Left ventricle myocardium superior (tissue), 1 donor: ENCODE results near the gene MAML3. TPM values are rescaled to one million over a fixed set of nuclear protein-coding genes. Genes with fewer than 3 reads are reported as not detected.

Experiments
- ATAC-seq: fragments of 200-7000 bp; cut with Tn5 transposase; one replicate; pipeline ENCODE4 v1.9.1; 2020; ENCODE audit warnings: mild to moderate bottlenecking, moderate library complexity
- DNase-seq: peaks from one replicate; pipeline ENCODE4 v3.0.0-alpha.2; 2020
- intact Hi-C: fragments of 100-400 bp; cut with micrococcal nuclease; formaldehyde crosslinking; loops from one replicate; pipeline ENCODE4 v1.11.0; 2022
- total RNA-seq: library from RNA; stranded (reverse); fragmentation: NEBNext Ultra II Directional; extraction: Animal tissue kit (Norgen Biotek cat#: 25700); gene quantifications from one replicate; pipeline ENCODE4 v1.2.1, GENCODE V29; 2021
- donor health status: DM: no; HTN: yes; CAD: no; lungs with severe emphysema.

Gene MAML3
- total RNA-seq, 1 donor from 2014 or later: 2.1 TPM

GRCh38 chr4:139986689-139987501 is 167.1 kb downstream of the MAML3 start:
- ATAC-seq (peak; percentile 19), DNase-seq (no peak)
- intact Hi-C loops: no loop called here

DNA sequence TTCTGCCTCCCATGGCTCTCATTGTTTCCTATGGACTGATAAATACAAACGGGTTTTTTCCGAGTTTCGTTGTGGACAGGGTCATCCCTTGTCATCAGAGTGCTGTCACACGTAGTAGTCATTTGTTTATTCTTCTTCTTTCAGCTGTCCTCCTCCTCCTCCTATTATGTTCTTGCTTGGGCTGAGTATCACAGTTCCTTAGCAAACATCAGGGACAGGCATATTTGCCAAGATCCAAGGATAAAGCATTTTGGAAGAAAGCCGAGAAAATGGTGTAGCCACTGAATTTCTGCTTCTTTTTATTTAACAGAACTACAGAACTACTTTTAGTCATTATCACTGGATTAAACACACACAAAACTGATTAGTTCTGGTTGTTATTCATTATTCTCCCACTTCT is 167.9 kb downstream of the MAML3 start:
- intact Hi-C loops: no loop called here
- ATAC-seq (no peak), DNase-seq (no peak)

DNA sequence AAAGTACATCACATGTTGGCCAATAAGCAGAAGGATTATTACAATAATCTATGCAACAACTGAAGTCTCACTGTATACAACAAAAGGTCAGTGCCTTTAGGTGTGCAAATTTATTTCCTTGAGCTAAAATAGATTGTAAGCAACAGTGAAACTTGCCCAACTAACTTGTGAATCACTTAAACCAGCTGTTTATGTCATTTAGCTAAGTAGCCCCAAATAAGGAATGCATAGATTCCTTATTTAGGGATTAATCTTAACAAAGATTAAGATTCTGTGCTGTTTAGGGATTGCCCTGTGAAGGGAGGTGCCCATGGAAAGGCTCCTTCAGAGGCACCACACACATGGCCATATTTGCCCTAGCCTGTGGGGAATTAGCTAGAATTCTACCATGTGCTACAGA is 168.6 kb downstream of the MAML3 start:
- intact Hi-C loops: no loop called here
- no peak for DNase-seq
- ATAC-seq: no peak

GRCh38 chr4:139984471-139984870 is 169.5 kb downstream of the MAML3 start:
- ATAC-seq (no peak), DNase-seq (no peak)
- intact Hi-C loops: no loop called here

DNA sequence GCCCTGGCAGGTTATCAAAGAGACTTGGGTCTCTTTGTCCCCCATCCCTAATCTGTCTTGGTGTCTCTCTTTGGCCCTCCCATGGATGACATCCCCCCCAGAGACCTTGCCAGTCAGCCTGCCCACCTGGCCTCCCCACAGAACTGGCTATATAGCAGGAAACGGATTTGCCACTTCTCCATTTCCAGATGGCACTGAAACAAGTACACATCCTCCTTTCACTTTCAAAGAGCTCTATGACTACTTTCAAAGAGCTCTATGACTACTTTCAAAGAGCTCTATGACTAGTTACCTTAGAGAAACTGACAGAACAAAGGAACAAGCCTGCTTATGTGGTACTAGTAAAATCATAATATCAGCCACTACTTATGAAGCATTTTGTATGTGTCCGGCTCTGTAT is 175.3 kb downstream of the MAML3 start:
- ATAC-seq (peak; percentile 40), DNase-seq (no peak)
- intact Hi-C loops: no loop called here

DNA sequence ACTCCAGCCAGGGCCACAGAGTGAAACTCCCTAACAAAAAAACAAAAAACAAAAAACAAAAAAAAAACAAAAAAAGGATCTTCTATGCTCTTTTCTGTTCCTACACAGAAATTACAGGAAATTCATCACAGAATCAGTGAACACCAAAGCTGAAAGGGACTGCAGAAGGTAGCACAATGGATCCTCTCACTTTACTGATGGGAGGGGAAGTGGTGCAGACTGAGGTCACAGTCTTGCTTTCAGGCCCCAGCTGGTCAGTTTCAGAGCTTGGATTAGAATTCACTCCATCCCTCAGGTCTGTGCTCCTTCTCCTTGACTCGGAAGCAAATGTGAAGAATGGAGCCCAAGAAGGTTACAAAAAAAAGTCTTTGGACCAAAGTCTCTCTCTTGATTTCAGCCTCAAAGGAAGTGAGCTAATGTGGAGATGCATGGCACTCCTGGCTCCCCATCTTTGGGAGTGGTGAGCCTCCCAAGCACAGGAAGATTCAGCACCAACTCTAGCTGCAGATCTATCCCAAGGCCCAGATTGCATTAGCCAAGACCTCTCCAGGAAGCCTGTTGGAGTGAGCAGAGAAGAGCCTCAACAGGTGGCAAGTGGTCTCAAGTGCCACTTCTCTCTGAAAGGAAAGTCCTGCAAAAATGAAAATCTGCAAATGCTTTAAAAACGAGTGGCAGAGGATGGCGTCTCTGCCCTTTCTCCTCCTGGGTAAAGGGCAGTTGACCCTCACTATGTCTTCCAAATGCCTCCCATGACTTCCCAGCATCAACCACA is 176.0 kb downstream of the MAML3 start:
- ATAC-seq: no peak
- intact Hi-C loops: no loop called here
- DNase-seq: no peak

- intact Hi-C loops: no loop called here
- DNase-seq: no peak
- ATAC-seq: peak; percentile 85
Measured at GRCh38 chr4:139975830-139976272, 178.1 kb downstream of the MAML3 start.

DNA sequence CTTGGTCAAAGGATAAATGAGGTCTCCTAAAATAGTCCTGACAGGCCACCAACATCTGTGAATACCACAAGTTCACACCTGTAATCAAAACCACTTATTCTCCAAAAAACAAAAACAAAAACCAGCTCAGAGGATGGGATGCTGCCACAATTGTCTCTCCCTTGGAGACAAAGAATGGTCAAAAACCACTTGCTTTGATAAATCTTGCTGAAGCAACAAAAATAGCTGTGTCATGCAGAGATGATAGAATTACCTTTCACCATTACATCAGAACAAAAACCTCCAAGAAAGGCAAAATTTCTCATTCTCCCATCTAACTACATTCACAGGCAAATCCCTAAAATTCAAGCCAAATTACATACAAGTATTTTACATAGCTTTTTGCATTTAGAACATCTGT is 180.4 kb downstream of the MAML3 start:
- intact Hi-C loops: no loop called here
- no peak for DNase-seq
- no peak for ATAC-seq

DNA sequence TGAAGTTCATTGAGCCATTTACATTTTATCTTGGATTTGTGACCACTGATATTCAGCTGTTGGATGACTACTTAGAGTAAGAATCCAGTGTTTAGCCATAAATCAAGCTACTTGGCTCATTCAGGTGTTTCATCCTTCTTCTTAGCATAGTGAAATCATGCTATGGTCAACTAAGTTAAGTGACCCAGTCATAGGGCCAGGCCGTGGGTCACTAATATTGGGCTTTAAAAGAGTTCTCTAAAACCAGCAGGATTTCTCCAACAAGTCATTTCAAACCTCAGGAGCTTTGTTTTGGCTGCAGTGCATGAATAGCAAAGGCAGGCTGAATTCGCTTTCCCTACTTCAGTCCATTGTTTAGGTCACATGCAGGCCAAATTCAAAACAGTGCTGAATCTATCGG is 181.0 kb downstream of the MAML3 start:
- DNase-seq (no peak), ATAC-seq (no peak)
- intact Hi-C loops: no loop called here

DNA sequence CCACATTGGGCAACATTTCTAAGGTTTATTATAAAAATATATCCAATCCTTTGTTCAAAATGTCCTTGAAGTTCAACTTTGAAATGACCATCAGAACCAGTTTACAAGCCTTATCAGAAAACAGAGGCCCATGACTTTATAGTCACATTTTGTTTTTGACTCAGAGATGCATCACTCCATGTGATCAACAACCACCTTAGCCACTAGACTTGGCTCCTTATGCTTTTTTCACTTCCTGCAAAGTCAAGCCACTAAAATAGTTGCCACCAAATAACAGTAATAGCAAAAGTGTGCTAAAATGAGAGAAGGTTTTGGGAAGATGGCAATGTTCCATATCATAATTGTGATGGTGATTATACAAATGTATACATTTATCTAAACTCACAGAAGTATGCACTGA is 181.7 kb downstream of the MAML3 start:
- intact Hi-C loops: no loop called here
- DNase-seq: no peak
- no peak for ATAC-seq

GRCh38 chr4:139971111-139971510 is 182.9 kb downstream of the MAML3 start:
- no peak for ATAC-seq
- intact Hi-C loops: no loop called here
- no peak for DNase-seq

DNA sequence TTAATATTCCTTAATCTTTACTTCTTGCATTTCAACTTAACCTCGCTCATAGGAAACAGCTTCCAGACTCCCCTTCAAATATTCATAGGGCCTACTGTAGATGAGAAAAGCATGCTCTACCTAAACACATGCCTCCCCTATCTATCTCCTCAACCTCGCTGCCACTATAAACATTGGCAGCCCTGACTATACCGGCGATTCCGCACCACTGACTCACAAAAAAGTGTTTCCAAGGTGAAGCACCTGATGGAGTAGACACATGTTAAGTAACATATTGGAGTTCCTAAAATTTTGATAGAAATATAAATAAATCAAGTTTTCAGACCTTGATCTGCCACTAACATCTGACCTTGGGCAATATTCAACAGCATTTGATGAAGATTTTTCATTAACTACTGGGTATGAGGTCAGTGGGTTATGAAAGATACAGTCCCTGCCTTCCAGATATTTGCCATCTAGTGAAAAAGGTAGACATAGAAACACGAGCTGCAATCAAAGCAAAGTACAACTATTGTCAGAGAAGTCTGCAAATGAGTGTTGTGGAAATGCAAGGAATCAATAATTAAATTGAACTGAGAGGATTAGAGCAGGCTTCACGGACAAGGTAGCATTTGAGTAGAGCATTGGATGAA is 184.2 kb downstream of the MAML3 start:
- ATAC-seq: no peak
- intact Hi-C loops: no loop called here
- DNase-seq: no peak

DNA sequence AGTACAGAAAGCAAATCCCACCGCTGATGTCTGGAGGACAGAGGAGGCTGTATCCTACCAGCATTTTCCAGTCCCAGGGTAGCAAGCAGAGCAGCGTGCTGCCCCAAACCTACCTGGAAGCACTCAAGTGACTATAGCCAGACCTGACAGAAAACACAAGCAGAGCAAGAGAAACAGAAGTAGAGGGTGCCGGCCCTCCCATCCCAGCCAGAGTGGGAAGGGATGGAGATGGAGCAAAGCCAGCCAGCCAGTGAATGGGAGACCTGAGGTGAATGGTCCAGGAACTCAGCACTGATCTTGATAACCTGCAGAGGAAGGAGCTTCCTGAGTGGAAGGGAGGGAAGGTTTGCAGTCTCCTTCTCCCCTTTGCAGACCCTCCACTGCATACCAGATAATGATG is 185.2 kb downstream of the MAML3 start:
- DNase-seq: no peak
- intact Hi-C loops: no loop called here
- ATAC-seq: no peak

DNA sequence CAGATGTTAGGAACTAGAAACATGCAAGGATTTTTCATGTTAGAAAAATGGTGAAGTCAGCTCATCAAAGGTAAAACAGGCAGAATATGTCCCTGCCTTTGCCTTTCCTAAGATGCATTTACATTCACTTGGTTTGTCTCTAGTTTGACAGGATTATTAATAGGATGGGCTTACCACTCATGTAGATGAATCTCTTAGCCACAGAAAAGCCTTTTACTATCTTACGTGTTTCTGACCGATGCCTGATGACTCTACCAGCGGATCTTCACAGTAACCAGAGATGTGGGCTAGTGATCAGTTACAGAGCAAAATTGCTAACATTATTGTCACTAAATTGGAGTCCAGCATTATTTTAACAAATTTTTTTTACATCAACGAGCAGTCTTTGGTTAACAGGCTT is 187.6 kb downstream of the MAML3 start:
- ATAC-seq: no peak
- intact Hi-C loops: no loop called here

DNA sequence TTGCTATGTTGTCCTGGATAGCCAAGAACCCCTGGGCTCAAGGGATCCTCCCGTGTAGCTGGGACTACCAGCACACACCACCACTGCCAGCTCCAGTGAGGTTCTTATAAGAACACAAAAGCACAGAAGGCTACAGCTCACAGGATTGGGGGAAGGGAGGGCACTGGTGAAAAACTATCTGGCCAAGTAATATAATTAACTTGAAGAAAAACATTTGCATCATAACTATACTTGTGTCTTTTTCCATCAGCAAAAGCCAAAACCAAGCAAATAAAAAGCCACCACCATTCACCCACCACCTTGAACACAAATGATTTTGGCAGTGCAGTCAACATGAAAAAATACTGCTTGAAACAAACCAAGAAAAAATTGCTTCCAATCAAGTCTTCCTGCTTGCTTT is 188.2 kb downstream of the MAML3 start:
- intact Hi-C loops: no loop called here
- no peak for DNase-seq
- ATAC-seq: no peak

More for the DNA sequence above, 187.6 kb downstream of the MAML3 start:
- DNase-seq: no peak

DNA sequence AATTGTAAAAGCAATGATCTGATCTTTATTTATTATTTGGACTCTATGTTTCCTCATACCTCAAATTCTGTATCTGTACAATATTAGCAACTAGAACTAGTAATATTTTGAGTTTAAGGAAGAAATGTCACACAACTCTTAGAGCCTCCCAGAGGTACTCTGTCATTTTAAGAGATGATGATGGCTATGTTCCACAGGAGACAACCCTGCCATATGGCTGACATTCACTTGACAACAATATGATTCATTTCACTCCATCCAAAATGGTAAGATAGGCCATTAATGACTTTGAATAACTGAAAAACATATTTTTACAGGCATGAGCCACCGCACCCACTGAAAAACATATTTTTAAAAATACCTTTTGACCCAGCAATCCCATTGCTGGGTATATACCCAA is 190.3 kb downstream of the MAML3 start:
- intact Hi-C loops: no loop called here
- ATAC-seq (no peak), DNase-seq (no peak)

DNA sequence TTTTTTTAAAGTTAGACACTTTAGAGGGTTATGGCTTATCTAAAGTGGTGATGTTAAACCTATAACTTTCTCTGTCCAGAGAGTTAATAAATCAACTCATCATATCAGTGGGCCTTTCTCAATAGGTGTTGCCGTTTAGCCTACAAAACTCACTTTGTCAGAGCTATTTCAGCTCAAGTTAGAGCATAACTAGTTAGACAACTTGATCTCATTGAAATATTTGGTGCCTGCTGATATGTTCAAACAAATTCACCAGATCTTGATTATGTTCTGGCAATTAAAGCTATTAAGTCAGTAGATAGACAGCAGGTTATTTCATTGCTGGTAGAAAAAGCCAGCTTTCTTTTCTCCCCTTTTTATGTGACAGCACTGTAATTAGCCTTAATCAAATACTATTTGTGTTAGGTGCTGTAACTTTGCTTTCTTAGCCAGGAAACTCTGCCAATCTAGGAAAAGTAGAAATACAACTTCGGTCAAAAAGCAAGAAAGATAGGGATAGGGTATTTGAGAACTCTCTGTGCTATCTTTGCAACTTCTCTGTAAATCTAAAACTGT is 191.8 kb downstream of the MAML3 start:
- DNase-seq (no peak), ATAC-seq (no peak)
- intact Hi-C loops: no loop called here

DNA sequence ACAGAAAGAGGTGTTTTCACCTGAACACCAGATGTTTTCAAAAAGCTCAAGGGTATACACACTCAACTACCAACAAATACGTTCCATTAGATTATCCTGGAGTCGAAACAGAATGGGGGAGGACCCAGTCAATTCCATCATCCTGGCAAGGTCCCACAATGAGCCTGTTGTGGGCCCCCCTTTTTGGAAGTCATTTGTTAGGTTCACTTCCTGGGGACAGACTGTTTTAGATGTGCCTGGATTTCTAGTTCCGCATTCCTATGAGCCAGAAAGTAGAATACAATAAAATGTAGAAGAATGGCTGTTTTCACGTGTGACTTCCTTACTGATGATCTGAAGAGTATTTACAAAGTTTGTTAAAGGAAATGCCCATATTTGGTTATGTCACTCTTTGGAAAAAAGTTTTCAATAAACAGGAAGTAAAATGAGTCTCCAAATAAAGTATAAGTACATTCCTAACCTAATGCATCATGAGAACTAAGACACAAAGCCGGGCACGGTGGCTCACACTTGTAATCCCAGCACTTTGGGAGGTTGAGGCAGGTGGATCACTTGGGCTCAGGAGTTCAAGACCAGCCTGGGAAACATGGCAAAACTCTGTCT is 192.5 kb downstream of the MAML3 start:
- intact Hi-C loops: no loop called here
- no peak for ATAC-seq
- DNase-seq: no peak

GRCh38 chr4:139959396-139959795 is 194.6 kb downstream of the MAML3 start:
- no peak for DNase-seq
- intact Hi-C loops: no loop called here
- ATAC-seq: no peak

GRCh38 chr4:139958739-139959098 is 195.3 kb downstream of the MAML3 start:
- intact Hi-C loops: no loop called here

More at GRCh38 chr4:139958739-139959098, 195.3 kb downstream of the MAML3 start:
- ATAC-seq (no peak), DNase-seq (no peak)
